ENCODE measurements around the gene TCF4.
A peak's percentile ranks its signal among the peaks of the same experiment; 100 is the strongest.

TCF4 gene

GRCh38 chr18:55440988-55441387 lies 147.0 kb downstream of the TCF4 start:
- DNase-seq (ENCODE audit: low spot score): no peak

GRCh38 chr18:55439056-55439455 lies 148.9 kb downstream of the TCF4 start:
- DNase-seq (ENCODE audit: low spot score): peak; percentile 41

- no peak for DNase-seq (ENCODE audit: low spot score)
Measured at GRCh38 chr18:55435592-55435991, 152.4 kb downstream of the TCF4 start.

DNA sequence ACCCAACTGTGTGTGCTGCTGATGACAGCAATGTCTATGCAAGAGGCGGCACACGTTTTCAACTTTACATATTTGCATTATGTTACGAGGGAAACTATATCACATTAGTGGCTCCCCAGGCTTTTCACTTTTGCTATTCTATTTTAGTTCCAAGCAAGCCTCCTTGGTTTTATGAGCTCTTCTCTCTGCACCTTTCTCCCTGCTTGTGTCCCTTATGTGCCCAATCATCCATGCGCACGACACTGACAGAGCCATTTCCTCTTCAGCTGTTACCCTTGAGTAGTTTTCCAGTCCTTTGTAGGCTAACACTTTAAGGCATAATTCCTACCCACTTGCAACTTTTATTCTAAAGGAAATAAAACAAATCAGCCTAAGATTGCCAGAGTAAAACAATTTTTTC lies 154.3 kb downstream of the TCF4 start:
- DNase-seq (ENCODE audit: low spot score): no peak

DNA sequence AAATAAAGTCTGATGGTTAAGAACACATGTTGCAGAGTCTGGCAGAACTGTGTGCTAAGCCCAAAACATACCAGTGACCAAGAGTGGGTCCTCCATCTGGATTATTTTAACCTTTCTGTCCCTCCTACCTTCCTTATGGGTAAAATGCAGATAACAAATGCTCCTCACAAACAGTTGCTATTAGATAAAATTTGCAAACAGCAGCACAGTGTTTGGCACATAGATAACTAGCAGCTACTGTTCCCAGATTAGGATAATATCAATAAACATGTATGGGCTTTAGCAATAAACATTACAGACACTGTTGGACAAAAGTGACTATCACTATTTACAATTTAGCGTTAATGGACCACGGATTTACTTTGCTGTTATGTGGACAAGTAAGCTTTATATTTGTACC lies 154.9 kb downstream of the TCF4 start:
- DNase-seq (ENCODE audit: low spot score): no peak

DNA sequence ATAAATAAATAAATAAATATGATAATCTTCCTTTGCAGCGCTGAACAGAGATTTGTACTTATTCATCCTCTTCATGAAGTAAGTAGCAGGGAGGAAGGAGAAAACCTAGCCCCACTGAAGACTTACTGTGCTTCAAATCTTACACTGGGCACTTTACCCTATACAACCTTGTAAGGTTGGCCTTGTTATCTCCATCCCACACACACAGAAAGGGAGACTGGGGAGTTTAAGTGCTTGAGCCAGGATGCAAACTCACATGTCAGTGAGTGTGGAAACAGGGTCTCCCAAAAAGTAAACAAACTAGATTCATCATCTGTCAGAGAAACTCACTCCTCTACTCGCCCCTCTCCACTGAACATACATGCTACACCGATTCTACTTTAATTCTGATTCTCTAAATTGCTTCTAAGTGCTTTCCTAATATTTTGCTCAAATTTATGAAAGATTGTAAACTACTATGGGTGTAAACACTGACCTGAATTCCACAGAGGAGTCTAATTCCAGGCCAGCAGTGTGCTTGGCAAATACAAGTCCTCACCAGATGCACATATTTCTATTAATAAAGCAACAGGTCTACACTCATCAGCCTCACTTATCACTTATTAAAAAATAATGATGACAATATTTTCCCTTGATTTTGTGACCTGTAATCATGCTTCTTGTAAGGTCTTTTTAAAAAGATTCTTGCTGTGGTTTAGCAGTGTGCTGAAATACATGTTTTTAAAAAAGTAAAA lies 155.5 kb downstream of the TCF4 start:
- no peak for DNase-seq (ENCODE audit: low spot score)

DNA sequence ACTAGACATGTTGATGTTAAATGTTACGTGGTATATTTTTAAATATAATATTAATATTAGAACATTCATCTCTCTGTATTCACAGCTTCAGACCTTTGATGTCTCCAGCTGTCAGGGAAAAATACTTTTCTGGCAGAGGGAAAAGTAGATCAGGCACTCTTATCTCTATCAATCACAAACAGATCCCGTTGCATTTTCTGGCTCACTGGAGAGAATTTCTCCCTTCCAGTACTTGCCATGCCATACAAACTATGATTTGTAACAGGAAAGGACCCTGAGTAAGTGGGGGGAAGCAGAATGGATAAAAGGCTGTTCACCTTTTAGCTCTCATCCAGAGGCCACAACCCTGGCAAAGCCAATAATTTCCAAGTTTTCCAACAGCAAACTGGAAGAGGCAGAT lies 158.0 kb downstream of the TCF4 start:
- no peak for DNase-seq (ENCODE audit: low spot score)

- no peak for DNase-seq (ENCODE audit: low spot score)
Measured at GRCh38 chr18:55427951-55428350, 160.0 kb downstream of the TCF4 start.

GRCh38 chr18:55425698-55426097 lies 162.3 kb downstream of the TCF4 start:
- peak; percentile 26 for DNase-seq (ENCODE audit: low spot score)

DNA sequence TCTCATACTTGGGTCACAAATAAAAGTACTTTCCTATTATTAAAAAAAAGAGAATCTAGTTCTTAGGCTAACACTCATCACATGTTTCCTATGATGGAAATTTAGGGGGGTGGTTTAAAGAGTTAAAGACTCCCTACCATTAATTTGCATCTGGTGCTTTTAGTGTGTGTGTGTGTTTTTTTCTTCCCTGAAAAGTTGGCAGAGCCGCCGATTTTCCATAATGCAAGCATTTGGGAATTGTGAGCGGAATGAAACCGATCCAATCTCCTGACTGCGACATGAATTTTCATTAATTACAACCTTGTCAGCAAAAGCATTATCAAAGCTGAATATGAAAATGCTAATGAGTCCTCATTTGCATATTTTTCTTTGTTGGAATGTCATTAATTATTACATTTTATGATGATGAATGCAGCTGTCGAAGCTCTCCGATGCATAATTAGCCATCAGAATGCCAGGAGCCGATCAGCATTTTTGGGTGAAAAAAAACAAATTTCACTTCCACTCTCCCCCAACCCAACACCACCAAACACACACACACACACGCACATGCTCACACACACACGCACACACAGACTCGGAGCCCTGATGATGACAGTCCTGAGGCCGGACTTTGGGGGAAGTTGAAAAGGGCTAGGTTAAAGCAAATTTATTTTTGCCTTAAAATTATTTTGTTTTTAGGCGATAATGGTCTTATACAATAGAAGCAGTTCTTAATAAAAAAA lies 165.4 kb downstream of the TCF4 start:
- DNase-seq (ENCODE audit: low spot score): no peak

DNA sequence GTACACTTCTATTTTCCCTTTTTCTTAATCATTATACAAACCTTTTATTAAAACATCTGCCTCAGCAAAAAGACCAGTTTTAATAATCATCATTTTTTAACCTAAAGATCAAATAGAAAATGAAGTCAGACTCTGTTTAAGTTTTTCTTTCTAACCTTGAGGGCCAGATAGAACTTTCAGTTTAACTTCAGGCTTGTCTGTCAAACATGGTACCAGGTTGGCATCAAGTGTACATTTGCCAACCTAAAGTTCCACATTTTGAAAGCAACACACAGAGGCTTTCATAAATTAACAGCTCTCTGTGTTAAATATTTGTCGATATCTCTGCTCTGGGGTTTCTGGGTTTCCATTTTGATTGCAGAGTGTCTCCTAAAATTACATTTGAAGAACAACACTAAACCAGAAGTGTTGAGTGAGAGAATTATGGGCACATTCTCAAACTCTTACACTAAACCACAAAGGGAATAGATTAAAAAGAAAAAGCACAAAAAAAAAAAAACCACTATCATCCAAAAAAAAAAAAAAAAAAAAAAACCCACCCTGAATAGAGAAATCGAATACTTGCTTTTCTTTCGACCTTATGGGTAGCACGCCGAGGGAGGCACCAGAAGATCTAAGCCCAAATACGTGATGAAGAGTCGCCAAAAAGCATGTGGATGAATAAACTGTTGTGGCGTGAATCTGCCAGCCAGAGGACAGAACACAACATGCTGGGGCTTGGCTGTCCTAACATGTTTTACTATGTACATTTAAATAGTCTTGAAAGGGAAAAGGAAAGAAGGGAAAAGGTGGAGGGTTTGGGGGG lies 166.2 kb downstream of the TCF4 start:
- no peak for DNase-seq (ENCODE audit: low spot score)

- DNase-seq (ENCODE audit: low spot score): no peak
Measured at GRCh38 chr18:55421308-55421614, 166.7 kb downstream of the TCF4 start.

DNA sequence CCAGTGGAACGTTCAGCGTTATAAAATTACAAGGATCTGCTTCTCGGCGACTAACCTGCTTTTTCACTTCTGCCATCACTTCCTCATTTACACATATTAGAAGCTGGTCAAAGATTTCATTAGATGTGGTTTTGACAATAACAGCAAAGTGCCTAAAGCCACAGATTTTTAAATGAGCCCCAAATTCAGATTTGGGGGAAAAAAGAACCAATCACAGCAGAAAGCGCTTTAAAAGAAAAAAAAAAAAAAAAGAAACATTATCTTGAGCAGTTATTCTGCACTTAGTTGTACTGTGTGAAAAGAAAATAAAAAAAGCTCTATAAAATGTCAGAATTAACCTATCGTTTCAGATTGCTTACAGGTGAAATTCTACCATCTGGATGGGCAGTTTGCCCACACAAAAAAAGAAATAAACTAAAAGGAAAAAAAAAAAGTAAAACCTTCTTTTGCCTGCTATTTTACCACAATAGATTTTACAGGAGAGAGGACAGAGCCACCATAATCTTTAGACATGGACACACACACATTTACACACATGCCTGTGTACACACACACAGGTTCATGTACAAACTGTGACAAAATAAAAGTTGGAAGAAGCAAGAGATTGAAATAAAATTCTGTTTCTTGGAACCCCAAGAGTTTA lies 167.2 kb downstream of the TCF4 start:
- DNase-seq (ENCODE audit: low spot score): no peak

DNA sequence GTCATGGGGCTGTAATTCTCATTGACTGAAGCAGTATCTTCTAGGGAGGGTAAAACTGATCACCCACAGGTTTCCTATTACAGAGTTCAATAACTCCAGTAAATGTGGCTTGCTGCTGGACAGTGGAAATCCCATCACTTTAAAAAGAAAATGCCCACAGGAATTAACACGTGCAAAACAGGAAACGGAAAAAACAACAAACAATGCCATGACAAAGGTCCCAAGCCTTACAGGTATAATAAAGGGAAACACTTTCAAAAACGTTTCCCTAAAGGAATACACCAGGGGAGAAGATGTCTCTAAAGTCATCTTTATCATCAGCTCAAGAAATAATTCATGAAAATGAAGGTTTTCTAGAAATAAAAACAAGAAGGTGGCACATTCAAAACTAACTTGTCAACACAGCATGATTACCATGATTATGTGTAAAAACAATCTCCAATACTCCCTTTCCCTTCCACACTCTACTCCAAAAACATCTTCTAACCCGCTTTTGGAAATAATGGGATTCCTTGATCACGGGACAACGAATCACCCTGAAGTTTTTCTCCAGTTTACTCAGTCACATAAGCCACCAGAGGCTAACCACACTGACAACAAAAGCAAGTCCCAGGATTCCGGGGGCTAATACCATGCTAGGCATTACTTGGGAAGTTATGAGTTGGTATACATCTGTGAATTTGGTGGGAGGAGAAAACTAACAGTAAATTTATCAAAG lies 167.9 kb downstream of the TCF4 start:
- DNase-seq (ENCODE audit: low spot score): no peak

DNA sequence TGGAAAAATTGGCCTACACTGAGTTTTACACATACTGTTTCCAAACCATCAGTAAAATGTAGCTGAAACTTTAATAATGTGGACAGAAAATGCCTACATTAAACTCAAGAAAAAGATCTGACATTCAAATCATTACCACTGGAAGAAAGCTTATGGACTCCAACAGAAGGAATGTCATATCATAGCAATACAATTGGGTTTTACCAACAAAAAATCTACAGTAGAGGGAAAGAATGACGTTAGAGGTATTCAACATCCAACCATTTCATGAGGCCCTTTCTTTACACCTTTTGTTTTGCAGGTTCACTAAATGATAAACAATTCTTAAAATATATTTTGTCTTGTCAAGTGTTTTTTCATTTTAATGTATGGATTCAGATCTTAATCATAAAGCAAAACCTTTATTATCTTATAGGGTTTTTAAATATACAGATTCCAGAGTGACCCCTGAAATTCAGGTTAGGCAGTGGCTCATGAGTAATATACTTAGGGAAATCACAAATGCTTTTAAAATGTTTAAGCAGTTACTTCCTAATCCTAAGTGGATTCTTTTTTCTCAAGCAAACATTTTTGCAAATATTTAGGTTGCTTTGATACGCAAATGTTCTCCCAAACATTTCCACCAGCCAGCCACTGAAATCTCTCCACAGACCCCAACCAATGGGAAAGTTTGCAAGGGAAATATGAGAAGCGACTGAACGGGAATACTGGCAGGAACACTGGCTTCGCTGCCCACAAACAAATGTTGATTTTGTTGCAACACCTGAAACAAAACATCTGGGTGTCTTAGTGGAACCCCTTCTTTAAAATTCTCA lies 168.7 kb downstream of the TCF4 start:
- no peak for DNase-seq (ENCODE audit: low spot score)

DNA sequence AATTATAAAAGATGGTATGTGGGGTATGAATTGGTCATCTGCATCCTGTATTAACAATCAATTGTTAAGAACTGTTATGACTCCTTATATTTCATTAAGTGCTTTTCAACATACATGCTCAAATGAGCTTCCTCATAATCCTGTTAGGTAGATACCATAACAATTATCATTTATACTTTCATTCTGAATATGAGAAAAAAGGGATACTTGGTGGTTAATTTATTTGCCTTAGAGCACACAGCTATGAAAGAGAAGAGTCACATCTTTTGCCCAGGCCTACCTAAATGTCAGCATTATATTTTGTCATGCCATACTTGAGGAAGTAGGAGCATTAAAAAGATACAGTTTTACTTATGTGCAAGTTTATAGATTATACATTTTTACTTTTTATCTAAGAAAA lies 169.6 kb downstream of the TCF4 start:
- DNase-seq (ENCODE audit: low spot score): no peak

GRCh38 chr18:55416791-55417190 lies 171.2 kb downstream of the TCF4 start:
- no peak for DNase-seq (ENCODE audit: low spot score)

- peak; percentile 70 for DNase-seq (ENCODE audit: low spot score)
Measured at GRCh38 chr18:55415258-55415871, 172.6 kb downstream of the TCF4 start.

- DNase-seq (ENCODE audit: low spot score): no peak
Measured at GRCh38 chr18:55414475-55414874, 173.5 kb downstream of the TCF4 start.

DNA sequence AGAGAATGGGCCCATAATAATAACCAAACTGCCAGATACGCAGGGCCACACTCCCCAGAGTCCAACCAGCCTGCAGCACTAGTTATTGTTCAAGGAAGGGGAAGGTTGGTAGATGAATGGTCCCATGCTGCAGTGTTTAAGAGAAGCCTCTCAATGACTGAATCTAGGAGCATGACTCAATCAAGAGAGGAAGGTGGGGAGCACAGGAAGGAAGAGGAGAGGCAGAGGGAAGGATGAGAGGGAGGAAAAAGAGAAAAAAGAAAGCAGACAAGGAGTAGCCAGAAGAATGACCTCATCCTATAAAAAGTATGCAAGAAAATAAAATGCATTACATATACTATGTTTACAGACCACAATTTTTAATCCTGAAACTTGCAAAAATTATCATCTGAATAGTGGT lies 174.5 kb downstream of the TCF4 start:
- DNase-seq (ENCODE audit: low spot score): no peak
